GM19240 (cell line): Measurements from ENCODE around the gene TMEM88.
"Not testable (repeated sequence)": the region's sequence is repeated elsewhere in the genome, so short reads cannot be mapped to it uniquely, and the experiment has no call there.

Experiments
- DNase-seq: peaks from one replicate; pipeline ENCODE4 v3.0.0; 2011; ENCODE audit warnings: low spot score; ENCODE audit not compliant: insufficient read length

Gene TMEM88

GRCh38 chr17:7856011-7856810 is 1.3 kb downstream of the TMEM88 start:
- DNase-seq = no peak

- DNase-seq = peak; percentile 95
These were observed 2.2 kb downstream of the TMEM88 start, which contains the start of gene NAA38 for GRCh38 chr17:7856811-7857712. Gene NAA38 (minus strand): TSS chr17:7857559. CDS start chr17:7857463, 96 bp downstream.

- DNase-seq = peak; percentile 57
These were observed 3.1 kb downstream of the TMEM88 start, which contains the start of gene CYB5D1 for GRCh38 chr17:7857713-7858521. Gene CYB5D1 (plus strand): TSS chr17:7858003. CDS start chr17:7858135, 132 bp downstream.

GRCh38 chr17:7858522-7858810 is 3.6 kb downstream of the TMEM88 start:
- DNase-seq = no peak

GRCh38 chr17:7859028-7859427 is 4.2 kb downstream of the TMEM88 start:
- DNase-seq = no peak

GRCh38 chr17:7862692-7863437 is 8.0 kb downstream of the TMEM88 start:
- DNase-seq = no peak

- not testable (repeated sequence) for DNase-seq
These were observed 9.5 kb downstream of the TMEM88 start for GRCh38 chr17:7864384-7864783.

GRCh38 chr17:7864995-7865650 is 10.3 kb downstream of the TMEM88 start:
- DNase-seq = no peak

- DNase-seq = no peak
These were observed 13.0 kb downstream of the TMEM88 start for GRCh38 chr17:7867881-7868329.

GRCh38 chr17:7873051-7873450 is 18.2 kb downstream of the TMEM88 start:
- DNase-seq = no peak

- no peak for DNase-seq
These were observed 21.0 kb downstream of the TMEM88 start for GRCh38 chr17:7875804-7876370.

- DNase-seq = no peak
These were observed 23.4 kb downstream of the TMEM88 start for GRCh38 chr17:7878234-7878633.

- DNase-seq = no peak
These were observed 25.4 kb downstream of the TMEM88 start for GRCh38 chr17:7880076-7880868.

- DNase-seq = no peak
These were observed 26.6 kb downstream of the TMEM88 start for GRCh38 chr17:7881276-7882054.

- DNase-seq = no peak
These were observed 27.2 kb downstream of the TMEM88 start for GRCh38 chr17:7882068-7882467.

GRCh38 chr17:7882629-7883028 is 27.8 kb downstream of the TMEM88 start:
- DNase-seq = no peak

- DNase-seq = peak; percentile 26
These were observed 29.0 kb downstream of the TMEM88 start for GRCh38 chr17:7883781-7884386.
